DOHH2 (cell line): ENCODE measurements around the gene EDARADD.

ENCODE experiments used
- H3F3A ChIP-seq: fragments of 200-600 bp; sonication (generic), shearing (Covaris generic); 2 replicates; pipeline ENCODE4 v1.6.0; 2016; ENCODE audit warnings: antibody characterized with exemption, mild to moderate bottlenecking; ENCODE audit not compliant: control insufficient read depth, insufficient read depth
- H3K27ac ChIP-seq: fragments of 200-600 bp; sonication (generic); 2 replicates; pipeline ENCODE4 v1.5.1; 2014; ENCODE audit warnings: low read depth, mild to moderate bottlenecking, low read length, moderate library complexity
- H3K27me3 ChIP-seq: fragments of 200-600 bp; sonication (generic); 2 replicates; pipeline ENCODE4 v1.6.1; 2014; ENCODE audit warnings: mild to moderate bottlenecking, low read length, mixed read lengths; ENCODE audit not compliant: control insufficient read depth
- H3K36me3 ChIP-seq: fragments of 200-600 bp; sonication (generic); 2 replicates; pipeline ENCODE4 v1.6.1; 2014; ENCODE audit warnings: mild to moderate bottlenecking, low read length, moderate library complexity, mixed read lengths; ENCODE audit not compliant: control insufficient read depth
- H3K4me1 ChIP-seq: fragments of 200-600 bp; sonication (generic); 2 replicates; pipeline ENCODE4 v1.6.1; 2014; ENCODE audit warnings: mild to moderate bottlenecking, low read length, mixed read lengths; ENCODE audit not compliant: control insufficient read depth
- H3K4me2 ChIP-seq: fragments of 200-600 bp; sonication (generic); 2 replicates; pipeline ENCODE4 v1.6.0; 2014; ENCODE audit warnings: mild to moderate bottlenecking, low read length, moderate library complexity
- H3K4me3 ChIP-seq: fragments of 200-600 bp; sonication (generic); 2 replicates; pipeline ENCODE4 v1.5.1; 2014; ENCODE audit warnings: mild to moderate bottlenecking, low read length, mixed read lengths
- H3K79me2 ChIP-seq: fragments of 200-600 bp; sonication (generic); 2 replicates; pipeline ENCODE4 v1.6.1; 2014; ENCODE audit warnings: mild to moderate bottlenecking, low read length, mixed read lengths; ENCODE audit not compliant: control insufficient read depth
- H3K9me2 ChIP-seq: fragments of 200-600 bp; sonication (generic); replicated peaks from 2 replicates; pipeline ENCODE4 v1.6.1; 2014; ENCODE audit warnings: mild to moderate bottlenecking, low read length, mixed read lengths; ENCODE audit not compliant: control insufficient read depth
- H3K9me3 ChIP-seq: fragments of 200-600 bp; sonication (generic); 2 replicates; pipeline ENCODE4 v1.6.1; 2014; ENCODE audit warnings: antibody characterized with exemption, low read length, mixed read lengths; ENCODE audit not compliant: control insufficient read depth, insufficient read depth
- H4K20me1 ChIP-seq: fragments of 200-600 bp; sonication (generic); 2 replicates; pipeline ENCODE4 v1.6.0; 2014; ENCODE audit warnings: low read depth, mild to moderate bottlenecking, antibody characterized with exemption, low read length, moderate library complexity; ENCODE audit not compliant: control insufficient read depth, insufficient read depth
- EZH2phosphoT487 ChIP-seq: fragments of 200-600 bp; sonication (generic); IDR thresholded peaks from 2 replicates; pipeline ENCODE4 v1.6.1; 2017; ENCODE audit warnings: borderline replicate concordance, mild to moderate bottlenecking, antibody characterized with exemption, low read length, moderate library complexity, mixed read lengths
- TF ChIP-seq, protein P1 (sequence below): fragments of 200-600 bp; sonication (generic); IDR thresholded peaks from one replicate; pipeline ENCODE4 v1.5.1; 2014; ENCODE audit warnings: antibody characterized with exemption, mild to moderate bottlenecking, low read depth, low read length; ENCODE audit not compliant: poor library complexity, severe bottlenecking

EDARADD gene

DNA sequence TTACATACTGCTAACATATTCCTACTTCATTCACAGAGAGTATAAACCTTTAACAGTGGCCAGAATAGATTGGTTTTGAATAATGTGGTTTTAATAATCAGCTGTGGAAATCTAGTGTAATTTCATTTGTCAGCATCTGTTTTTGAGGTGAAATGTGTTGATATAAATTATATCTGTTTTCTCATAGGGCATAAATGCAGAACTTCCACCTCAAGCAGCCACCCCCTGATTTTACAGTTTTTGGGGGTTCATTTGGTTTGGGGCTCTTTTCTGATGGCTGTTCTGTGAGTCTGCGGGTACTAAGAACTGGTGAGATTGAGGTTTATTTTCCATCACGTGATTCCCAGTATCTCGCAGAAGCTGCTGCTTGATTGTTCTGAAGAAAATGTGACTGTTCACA lies 23.2 kb downstream of the EDARADD start:
- Histone ChIP-seq H3K4me3 (no peak overlapping the region), H3K36me3 (no peaks in the 10 kb centered on the region), H3K4me1 (no peaks in the 10 kb centered on the region), H3K27ac (no peak overlapping the region), H3K79me2 (no peaks in the 10 kb centered on the region), H3K9me2 (no peaks in the 10 kb centered on the region), H3K9me3 (no peaks in the 10 kb centered on the region), H4K20me1 (no peaks in the 10 kb centered on the region), H3F3A (no peaks in the 10 kb centered on the region), H3K27me3 (0 out of 2 replicates have a peak, but pooled peaks cover 3% of the 10 kb centered on the region), H3K4me2 (no peak overlapping the region)
- TF ChIP-seq, protein P1, sequence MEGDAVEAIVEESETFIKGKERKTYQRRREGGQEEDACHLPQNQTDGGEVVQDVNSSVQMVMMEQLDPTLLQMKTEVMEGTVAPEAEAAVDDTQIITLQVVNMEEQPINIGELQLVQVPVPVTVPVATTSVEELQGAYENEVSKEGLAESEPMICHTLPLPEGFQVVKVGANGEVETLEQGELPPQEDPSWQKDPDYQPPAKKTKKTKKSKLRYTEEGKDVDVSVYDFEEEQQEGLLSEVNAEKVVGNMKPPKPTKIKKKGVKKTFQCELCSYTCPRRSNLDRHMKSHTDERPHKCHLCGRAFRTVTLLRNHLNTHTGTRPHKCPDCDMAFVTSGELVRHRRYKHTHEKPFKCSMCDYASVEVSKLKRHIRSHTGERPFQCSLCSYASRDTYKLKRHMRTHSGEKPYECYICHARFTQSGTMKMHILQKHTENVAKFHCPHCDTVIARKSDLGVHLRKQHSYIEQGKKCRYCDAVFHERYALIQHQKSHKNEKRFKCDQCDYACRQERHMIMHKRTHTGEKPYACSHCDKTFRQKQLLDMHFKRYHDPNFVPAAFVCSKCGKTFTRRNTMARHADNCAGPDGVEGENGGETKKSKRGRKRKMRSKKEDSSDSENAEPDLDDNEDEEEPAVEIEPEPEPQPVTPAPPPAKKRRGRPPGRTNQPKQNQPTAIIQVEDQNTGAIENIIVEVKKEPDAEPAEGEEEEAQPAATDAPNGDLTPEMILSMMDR, result no peak
- TF ChIP-seq EZH2phosphoT487, result no peak

GRCh38 chr1:236419502-236419901 lies 25.4 kb downstream of the EDARADD start:
- H3K27ac ChIP-seq, result no peak overlapping the region
- H4K20me1 ChIP-seq, result no peaks in the 10 kb centered on the region
- H3K27me3 ChIP-seq, result no peaks in the 10 kb centered on the region; the same call in 1 of the 2 replicates
- H3K4me3 ChIP-seq, result no peak overlapping the region
- H3K79me2 ChIP-seq, result no peaks in the 10 kb centered on the region
- no peaks in the 10 kb centered on the region for H3K9me3 ChIP-seq
- H3F3A ChIP-seq, result no peaks in the 10 kb centered on the region
- H3K36me3 ChIP-seq, result no peaks in the 10 kb centered on the region
- no peaks in the 10 kb centered on the region for H3K9me2 ChIP-seq
- H3K4me1 ChIP-seq, result no peaks in the 10 kb centered on the region
- H3K4me2 ChIP-seq, result no peak overlapping the region
- TF ChIP-seq, protein P1, result no peak
- no peak for TF ChIP-seq EZH2phosphoT487

DNA sequence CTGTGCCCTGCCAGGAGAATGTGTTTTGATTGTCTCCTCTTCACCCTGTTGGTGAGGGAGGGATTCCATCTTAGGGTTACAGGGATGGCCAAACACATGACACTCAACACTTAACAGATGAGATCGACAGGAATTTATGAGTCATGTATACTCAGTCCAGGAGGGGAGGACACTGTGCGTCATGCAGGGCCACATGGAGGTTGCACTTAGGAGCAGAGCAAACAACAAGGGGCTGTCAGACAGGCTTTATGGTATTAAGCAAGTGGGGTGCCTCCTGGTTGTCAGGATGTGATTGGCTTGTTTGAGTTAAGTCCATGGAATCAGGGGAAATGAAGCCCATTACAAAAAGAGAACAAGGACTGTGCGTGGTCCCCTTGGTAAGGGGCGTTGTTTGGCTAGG lies 26.9 kb downstream of the EDARADD start:
- no peaks in the 10 kb centered on the region for H3K36me3 ChIP-seq
- no peaks in the 10 kb centered on the region for H3K9me3 ChIP-seq
- no peak overlapping the region for H3K27ac ChIP-seq
- H3K4me2 ChIP-seq, result no peak overlapping the region
- no peaks in the 10 kb centered on the region for H3K9me2 ChIP-seq
- H3F3A ChIP-seq, result no peaks in the 10 kb centered on the region
- no peaks in the 10 kb centered on the region for H3K79me2 ChIP-seq
- no peaks in the 10 kb centered on the region for H4K20me1 ChIP-seq
- no peak overlapping the region for H3K4me3 ChIP-seq
- no peak for TF ChIP-seq EZH2phosphoT487
- TF ChIP-seq, protein P1, result no peak
- H3K27me3 ChIP-seq, result peaks cover 9% of the 10 kb centered on the region
- H3K4me1 ChIP-seq, result no peaks in the 10 kb centered on the region
